Endodermal cell (in vitro differentiated cells): ENCODE results near the gene PRR16. TPM values are rescaled to one million over a fixed set of nuclear protein-coding genes. Genes with fewer than 3 reads are reported as not detected.

ENCODE experiments used
- DNase-seq: peaks from one replicate; pipeline ENCODE4 v3.0.0-alpha.2; 2017
- H3K27ac ChIP-seq: 2 replicates; pipeline ENCODE4 v1.5.1; 2013; ENCODE audit warnings: mild to moderate bottlenecking, low read depth, low read length, moderate library complexity
- H3K27me3 ChIP-seq: 2 replicates; pipeline ENCODE4 v1.6.1; 2013; ENCODE audit warnings: mild to moderate bottlenecking, low read length, moderate library complexity; ENCODE audit not compliant: insufficient read depth, control insufficient read depth, poor library complexity, severe bottlenecking
- H3K36me3 ChIP-seq: 2 replicates; pipeline ENCODE4 v1.7.0; 2013; ENCODE audit warnings: mild to moderate bottlenecking, low read length, moderate library complexity; ENCODE audit not compliant: control insufficient read depth, insufficient read depth
- H3K4me1 ChIP-seq: one replicate; pipeline ENCODE4 v1.7.0; 2013; ENCODE audit warnings: low read length; ENCODE audit not compliant: control insufficient read depth, insufficient read depth
- H3K4me3 ChIP-seq: 2 replicates; pipeline ENCODE4 v1.5.1; 2013; ENCODE audit warnings: mild to moderate bottlenecking, low read length, moderate library complexity
- H3K9ac ChIP-seq: 2 replicates; pipeline ENCODE4 v1.6.1; 2013; ENCODE audit warnings: mild to moderate bottlenecking, low read length, moderate library complexity; ENCODE audit not compliant: poor library complexity, severe bottlenecking; ENCODE audit errors: extremely low read depth
- H3K9me3 ChIP-seq: 2 replicates; pipeline ENCODE4 v1.6.1; 2013; ENCODE audit warnings: mild to moderate bottlenecking, low read length, moderate library complexity; ENCODE audit not compliant: control insufficient read depth
- H3K27ac Mint-ChIP-seq: 2 replicates; pipeline ENCODE4 v1.8.0; 2020; ENCODE audit warnings: mixed read lengths
- H3K27me3 Mint-ChIP-seq: 2 replicates; pipeline ENCODE4 v1.8.0; 2021; ENCODE audit warnings: mild to moderate bottlenecking, mixed read lengths; ENCODE audit not compliant: insufficient read depth
- H3K36me3 Mint-ChIP-seq: 2 replicates; pipeline ENCODE4 v1.8.0; 2020; ENCODE audit warnings: low read depth, mixed read lengths
- H3K4me1 Mint-ChIP-seq: 2 replicates; pipeline ENCODE4 v1.8.0; 2020; ENCODE audit warnings: mixed read lengths
- H3K4me3 Mint-ChIP-seq: 2 replicates; pipeline ENCODE4 v1.8.0; 2020; ENCODE audit warnings: mild to moderate bottlenecking, moderate library complexity, mixed read lengths
- H3K9me3 Mint-ChIP-seq: 2 replicates; pipeline ENCODE4 v1.8.0; 2020; ENCODE audit warnings: mild to moderate bottlenecking, mixed read lengths
- WGBS, 2 experiments: methylation state at CpG; one replicate each; pipeline versions ENCODE4 v1.1.5 to v1.1.7; 2013; ENCODE audit warnings: missing lambda C conversion rate in 2 of 2, mixed read lengths in 1 of 2; ENCODE audit not compliant: insufficient coverage in 1 of 2, insufficient read length in 1 of 2; 5-methylcytosine and 5-hydroxymethylcytosine counted together
- total RNA-seq, 2 donors: library from RNA; stranded (reverse); fragmentation: NEBNext Ultra II Directional in 1 of 2; extraction: Animal tissue kit (Norgen Biotek cat#: 25700) in 1 of 2; gene quantifications; 2 replicates in 1 of 2; 3 replicates in 1 of 2; pipeline ENCODE4 v1.2.1, GENCODE V29; 2021
- TF ChIP-seq, protein P1 (sequence below): fragments of 200-600 bp; sonication (generic); conservative IDR thresholded peaks from 2 replicates; pipeline ENCODE4 v1.5.0; 2021; ENCODE audit warnings: antibody characterized with exemption, mild to moderate bottlenecking

The PRR16 gene
- total RNA-seq, 2 donors from 2014 or later: 0.53 to 0.64 TPM

- H3K4me1 Mint-ChIP-seq: peaks cover 8% of the 10 kb centered on the region
- no peak overlapping the region for H3K27ac Mint-ChIP-seq
- TF ChIP-seq, protein P1, sequence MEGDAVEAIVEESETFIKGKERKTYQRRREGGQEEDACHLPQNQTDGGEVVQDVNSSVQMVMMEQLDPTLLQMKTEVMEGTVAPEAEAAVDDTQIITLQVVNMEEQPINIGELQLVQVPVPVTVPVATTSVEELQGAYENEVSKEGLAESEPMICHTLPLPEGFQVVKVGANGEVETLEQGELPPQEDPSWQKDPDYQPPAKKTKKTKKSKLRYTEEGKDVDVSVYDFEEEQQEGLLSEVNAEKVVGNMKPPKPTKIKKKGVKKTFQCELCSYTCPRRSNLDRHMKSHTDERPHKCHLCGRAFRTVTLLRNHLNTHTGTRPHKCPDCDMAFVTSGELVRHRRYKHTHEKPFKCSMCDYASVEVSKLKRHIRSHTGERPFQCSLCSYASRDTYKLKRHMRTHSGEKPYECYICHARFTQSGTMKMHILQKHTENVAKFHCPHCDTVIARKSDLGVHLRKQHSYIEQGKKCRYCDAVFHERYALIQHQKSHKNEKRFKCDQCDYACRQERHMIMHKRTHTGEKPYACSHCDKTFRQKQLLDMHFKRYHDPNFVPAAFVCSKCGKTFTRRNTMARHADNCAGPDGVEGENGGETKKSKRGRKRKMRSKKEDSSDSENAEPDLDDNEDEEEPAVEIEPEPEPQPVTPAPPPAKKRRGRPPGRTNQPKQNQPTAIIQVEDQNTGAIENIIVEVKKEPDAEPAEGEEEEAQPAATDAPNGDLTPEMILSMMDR: no peak
- H3K27me3 Mint-ChIP-seq: peaks cover 57% of the 10 kb centered on the region
- Histone ChIP-seq H3K27ac (no peak overlapping the region), H3K9me3 (no peaks in the 10 kb centered on the region), H3K4me1 (no peaks in the 10 kb centered on the region), H3K36me3 (no peaks in the 10 kb centered on the region), H3K27me3 (peaks cover 13% of the 10 kb centered on the region), H3K4me3 (no peak overlapping the region), H3K9ac (no peak overlapping the region)
- peaks cover 1% of the 10 kb centered on the region for H3K9me3 Mint-ChIP-seq
- 48 to 80% methylated on average over 1 to 2 of the region's 3 CpGs for WGBS, 2 experiments
- no peaks in the 10 kb centered on the region for H3K36me3 Mint-ChIP-seq
- H3K4me3 Mint-ChIP-seq: no peak overlapping the region
- no peak for DNase-seq
Measured at GRCh38 chr5:120638449-120638848, 174.3 kb downstream of the PRR16 start.

DNA sequence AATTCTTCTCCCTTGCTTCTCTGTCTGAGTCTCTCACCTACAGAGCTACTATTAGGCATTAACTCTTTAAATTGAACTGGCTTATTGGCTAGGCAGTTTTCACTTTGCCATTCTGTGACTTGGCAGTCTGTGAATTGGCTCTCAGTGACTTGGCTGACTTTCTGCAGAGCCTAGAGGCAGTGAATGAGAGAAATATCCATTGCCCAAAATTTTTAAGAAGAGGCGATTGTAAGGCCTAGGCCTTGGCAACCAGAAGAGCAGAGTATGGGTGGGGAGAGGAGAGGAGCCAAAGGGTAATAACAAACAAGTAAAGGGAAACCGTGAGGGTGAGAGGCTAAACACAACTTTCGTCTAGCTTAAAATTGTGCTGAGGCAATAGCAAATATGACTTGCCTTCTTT is 176.7 kb downstream of the PRR16 start:
- Histone ChIP-seq H3K36me3 (no peaks in the 10 kb centered on the region), H3K4me3 (no peak overlapping the region), H3K4me1 (no peaks in the 10 kb centered on the region), H3K27ac (no peak overlapping the region), H3K27me3 (peaks cover 4% of the 10 kb centered on the region), H3K9ac (no peak overlapping the region), H3K9me3 (no peaks in the 10 kb centered on the region)
- Mint-ChIP-seq H3K27ac (no peak overlapping the region), H3K4me3 (no peak overlapping the region), H3K9me3 (peaks cover 1% of the 10 kb centered on the region), H3K27me3 (peaks cover 37% of the 10 kb centered on the region), H3K4me1 (no peaks in the 10 kb centered on the region), H3K36me3 (no peaks in the 10 kb centered on the region)
- WGBS, 2 experiments: 91 to 100% methylated on average over 1 to 3 of the region's 3 CpGs
- DNase-seq: no peak
- TF ChIP-seq, protein P1: no peak

GRCh38 chr5:120644516-120644915 is 180.4 kb downstream of the PRR16 start:
- no peaks in the 10 kb centered on the region for H3K9me3 ChIP-seq
- no peaks in the 10 kb centered on the region for H3K36me3 ChIP-seq
- Mint-ChIP-seq H3K27me3 (peaks cover 15% of the 10 kb centered on the region), H3K4me3 (no peak overlapping the region), H3K9me3 (no peaks in the 10 kb centered on the region), H3K36me3 (no peaks in the 10 kb centered on the region), H3K27ac (no peak overlapping the region), H3K4me1 (no peaks in the 10 kb centered on the region)
- TF ChIP-seq, protein P1: no peak
- peaks cover 2% of the 10 kb centered on the region for H3K27me3 ChIP-seq
- no peak overlapping the region for H3K4me3 ChIP-seq
- H3K4me1 ChIP-seq: no peaks in the 10 kb centered on the region
- no peak for DNase-seq
- no peak overlapping the region for H3K27ac ChIP-seq
- no peak overlapping the region for H3K9ac ChIP-seq
